ENCODE results near the gene ADAM17. TPM values are rescaled to one million over a fixed set of nuclear protein-coding genes. Genes with fewer than 3 reads are reported as not detected.
"Not testable (repeated sequence)": the region's sequence is repeated elsewhere in the genome, so short reads cannot be mapped to it uniquely, and the experiment has no call there.

The ADAM17 gene
- total RNA-seq, 4 donors from 2014 or later: 25.1 to 73.1 (median 44.1) TPM

DNA sequence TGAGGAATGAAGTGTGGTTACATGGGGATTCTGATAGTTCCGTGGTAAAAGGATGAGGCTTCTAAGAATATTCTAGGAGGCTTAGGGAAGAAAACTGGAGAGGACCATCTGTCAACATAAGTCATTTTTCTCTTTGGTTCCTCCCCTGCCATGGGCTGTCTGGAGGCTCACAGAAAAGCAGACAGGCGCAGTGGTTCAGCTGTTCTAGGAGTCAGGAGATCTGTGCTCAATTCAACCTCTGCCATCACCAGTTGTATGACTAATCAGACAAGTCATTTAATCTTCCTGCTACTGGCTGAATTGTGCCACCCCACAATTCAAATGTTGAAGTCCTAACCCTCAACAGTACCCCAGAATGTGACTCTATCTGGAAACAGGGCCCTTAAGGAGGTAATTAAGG is 36.4 kb downstream of the ADAM17 start:
- ATAC-seq (ENCODE audit: low FRiP score) (no peak), DNase-seq (ENCODE audit: low spot score) (no peak)
- TF ChIP-seq, protein P1, sequence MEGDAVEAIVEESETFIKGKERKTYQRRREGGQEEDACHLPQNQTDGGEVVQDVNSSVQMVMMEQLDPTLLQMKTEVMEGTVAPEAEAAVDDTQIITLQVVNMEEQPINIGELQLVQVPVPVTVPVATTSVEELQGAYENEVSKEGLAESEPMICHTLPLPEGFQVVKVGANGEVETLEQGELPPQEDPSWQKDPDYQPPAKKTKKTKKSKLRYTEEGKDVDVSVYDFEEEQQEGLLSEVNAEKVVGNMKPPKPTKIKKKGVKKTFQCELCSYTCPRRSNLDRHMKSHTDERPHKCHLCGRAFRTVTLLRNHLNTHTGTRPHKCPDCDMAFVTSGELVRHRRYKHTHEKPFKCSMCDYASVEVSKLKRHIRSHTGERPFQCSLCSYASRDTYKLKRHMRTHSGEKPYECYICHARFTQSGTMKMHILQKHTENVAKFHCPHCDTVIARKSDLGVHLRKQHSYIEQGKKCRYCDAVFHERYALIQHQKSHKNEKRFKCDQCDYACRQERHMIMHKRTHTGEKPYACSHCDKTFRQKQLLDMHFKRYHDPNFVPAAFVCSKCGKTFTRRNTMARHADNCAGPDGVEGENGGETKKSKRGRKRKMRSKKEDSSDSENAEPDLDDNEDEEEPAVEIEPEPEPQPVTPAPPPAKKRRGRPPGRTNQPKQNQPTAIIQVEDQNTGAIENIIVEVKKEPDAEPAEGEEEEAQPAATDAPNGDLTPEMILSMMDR (IDR thresholded peaks at IDR 0.05): no peak

DNA sequence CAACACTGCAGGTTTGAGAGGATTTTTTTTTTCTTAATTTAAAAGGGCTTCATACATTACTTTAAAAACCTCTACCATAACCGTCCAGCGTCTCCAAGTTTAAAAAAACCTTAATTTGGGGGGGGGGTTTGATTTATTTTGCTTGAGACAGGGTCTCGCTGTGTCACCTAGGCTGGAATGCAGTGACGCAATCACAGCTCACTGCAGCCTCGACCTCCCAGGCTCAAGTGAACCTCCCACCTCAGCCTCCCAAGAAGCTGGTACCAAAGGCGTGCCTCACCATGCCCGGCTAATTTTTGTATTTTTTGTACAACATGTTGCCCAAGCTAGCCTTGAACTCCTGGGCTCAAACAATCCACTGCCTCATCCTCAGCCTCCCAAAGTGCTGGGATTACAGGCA is 36.9 kb downstream of the ADAM17 start:
- ATAC-seq (ENCODE audit: low FRiP score) (no peak), DNase-seq (ENCODE audit: low spot score) (no peak)
- TF ChIP-seq, protein P1 (IDR thresholded peaks at IDR 0.05): no peak

DNA sequence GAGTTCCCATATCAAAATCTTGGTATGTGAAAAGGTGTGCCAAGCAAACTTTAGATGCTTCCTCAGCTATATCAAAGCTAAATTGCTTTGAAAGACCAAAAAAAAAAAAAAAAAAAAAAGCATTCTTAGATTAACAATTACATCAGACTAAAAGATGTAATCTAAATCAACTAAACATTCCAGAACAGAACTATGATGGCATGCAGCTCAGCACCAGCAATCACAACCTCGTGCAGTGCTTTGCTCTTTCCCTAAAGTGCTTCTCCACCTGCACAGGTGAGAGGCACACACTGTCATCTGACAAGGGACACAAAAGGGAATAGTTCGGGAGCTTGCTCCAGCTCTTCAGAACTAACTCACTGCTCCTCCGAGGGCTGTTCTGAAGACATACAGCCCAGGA is 37.5 kb downstream of the ADAM17 start:
- TF ChIP-seq, protein P1 (IDR thresholded peaks at IDR 0.05): no peak
- DNase-seq (ENCODE audit: low spot score) (no peak), ATAC-seq (ENCODE audit: low FRiP score) (no peak)

DNA sequence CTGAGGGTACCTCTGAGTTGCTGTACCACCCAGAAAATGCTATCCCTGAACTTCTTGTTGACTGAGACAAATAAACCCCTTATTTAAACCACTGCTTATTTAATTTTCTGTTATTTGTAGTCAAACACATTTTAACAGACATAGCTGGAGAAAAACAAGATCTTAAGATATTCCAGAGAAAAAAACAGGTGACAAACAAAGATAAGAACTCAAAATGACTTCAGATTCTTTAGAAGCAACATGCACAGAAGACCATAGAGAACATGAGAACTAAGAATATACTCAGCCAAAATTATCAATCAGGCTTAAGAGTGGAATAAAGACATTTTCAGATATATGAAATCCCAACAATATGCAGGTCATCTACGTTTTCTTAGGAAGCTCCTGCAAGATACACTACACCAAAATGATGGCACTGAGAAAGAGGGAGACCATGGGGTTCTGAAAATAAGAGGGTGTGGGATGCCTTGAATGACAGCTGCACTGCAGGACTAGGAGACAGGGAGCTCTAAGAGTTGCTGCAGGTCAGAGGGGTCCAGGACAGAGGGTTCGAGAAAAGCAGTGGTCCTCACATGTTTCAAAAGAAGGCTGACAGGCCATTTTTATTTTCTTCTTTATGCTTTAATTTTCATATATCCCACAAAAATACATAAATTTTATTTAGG is 38.4 kb downstream of the ADAM17 start:
- TF ChIP-seq, protein P1 (IDR thresholded peaks at IDR 0.05): no peak
- ATAC-seq (ENCODE audit: low FRiP score) (no peak), DNase-seq (ENCODE audit: low spot score) (no peak)

DNA sequence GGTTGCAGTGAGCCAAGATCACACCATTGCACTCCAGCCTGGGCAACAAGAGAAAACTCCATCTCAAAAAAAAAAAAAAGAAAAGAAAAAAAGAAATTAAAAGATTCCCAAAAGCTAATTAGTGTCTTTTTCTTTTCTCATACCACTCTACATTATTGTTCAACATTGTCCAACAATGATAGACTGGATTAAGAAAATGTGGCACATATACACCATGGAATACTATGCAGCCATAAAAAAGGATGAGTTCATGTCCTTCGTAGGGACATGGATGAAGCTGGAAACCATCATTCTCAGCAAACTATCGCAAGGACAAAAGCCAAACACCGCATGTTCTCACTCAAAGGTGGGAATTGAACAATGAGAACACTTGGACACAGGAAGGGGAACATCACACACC is 41.7 kb downstream of the ADAM17 start:
- not testable (repeated sequence) for ATAC-seq (ENCODE audit: low FRiP score); DNase-seq (ENCODE audit: low spot score)

DNA sequence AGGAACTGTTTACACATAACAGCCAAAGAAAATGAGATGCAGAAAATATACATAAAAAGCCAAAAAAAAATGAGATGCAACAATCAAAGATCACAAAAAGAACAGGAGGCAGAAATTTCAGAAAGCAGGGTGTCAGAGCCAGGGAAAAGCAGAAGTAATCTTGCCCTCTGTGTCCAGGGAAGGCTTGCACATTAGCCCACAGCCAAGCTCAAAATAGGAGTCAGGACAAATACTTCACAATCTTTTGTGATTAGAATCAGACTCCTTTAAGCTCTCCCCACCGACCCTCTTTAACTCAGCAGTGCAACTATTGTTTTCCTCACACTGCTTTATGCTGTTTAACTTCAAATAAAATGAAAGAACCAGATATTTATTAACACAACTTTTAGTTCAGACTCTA is 46.7 kb downstream of the ADAM17 start:
- ATAC-seq (ENCODE audit: low FRiP score): no peak
- TF ChIP-seq, protein P1 (IDR thresholded peaks at IDR 0.05): no peak
- no peak for DNase-seq (ENCODE audit: low spot score)

DNA sequence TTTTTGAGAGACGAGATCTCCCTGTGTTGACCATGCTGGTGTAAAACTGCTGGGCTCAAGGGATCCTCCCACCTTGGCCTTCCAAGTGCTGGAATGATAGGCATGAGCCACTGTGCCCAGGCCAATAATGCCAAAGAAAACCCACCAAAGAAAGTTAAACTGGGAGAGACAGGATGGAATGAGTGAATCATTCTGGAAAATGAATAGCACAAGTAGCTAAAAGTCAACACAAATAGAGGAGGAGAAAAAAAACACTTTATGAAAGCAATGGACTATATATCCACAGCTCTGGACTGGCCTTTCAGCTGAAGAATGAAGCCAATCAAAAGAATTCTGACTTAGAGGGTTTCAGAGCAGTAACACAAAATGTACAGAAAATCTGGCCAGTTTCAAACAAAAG is 57.4 kb downstream of the ADAM17 start:
- ATAC-seq (ENCODE audit: low FRiP score) (no peak), DNase-seq (ENCODE audit: low spot score) (no peak)
- TF ChIP-seq, protein P1 (IDR thresholded peaks at IDR 0.05): no peak
